Neural progenitor cell (in vitro differentiated cells): ENCODE measurements around the gene ATP8B3. TPM values are rescaled to one million over a fixed set of nuclear protein-coding genes. Genes with fewer than 3 reads are reported as not detected.

Experiments used
- DNase-seq: peaks from one replicate; pipeline ENCODE4 v3.0.0-alpha.2; 2016; ENCODE audit warnings: low spot score
- H2AFZ ChIP-seq: fragments of 200-600 bp; sonication (generic); replicated peaks from 2 replicates; pipeline ENCODE4 v1.6.1; 2016; ENCODE audit warnings: antibody characterized with exemption
- H3F3A ChIP-seq: fragments of 200-600 bp; sonication (generic); 2 replicates; pipeline ENCODE4 v1.6.1; 2016; ENCODE audit warnings: antibody characterized with exemption, low read depth
- H3K27ac ChIP-seq: fragments of 200-600 bp; sonication (generic); 2 replicates; pipeline ENCODE4 v1.5.1; 2016; ENCODE audit warnings: mild to moderate bottlenecking
- H3K27me3 ChIP-seq: fragments of 200-600 bp; sonication (generic); 2 replicates; pipeline ENCODE4 v1.6.1; 2016; ENCODE audit warnings: mild to moderate bottlenecking, moderate library complexity
- H3K36me3 ChIP-seq: fragments of 200-600 bp; sonication (generic); 2 replicates; pipeline ENCODE4 v1.5.1; 2016
- H3K4me1 ChIP-seq: fragments of 200-600 bp; sonication (generic); 2 replicates; pipeline ENCODE4 v1.6.1; 2016; ENCODE audit warnings: mixed run types
- H3K4me2 ChIP-seq: fragments of 200-600 bp; sonication (generic); 2 replicates; pipeline ENCODE4 v1.6.1; 2016
- H3K4me3 ChIP-seq: fragments of 200-600 bp; sonication (generic); 2 replicates; pipeline ENCODE4 v1.5.1; 2016
- H3K79me2 ChIP-seq: fragments of 200-600 bp; sonication (generic); 2 replicates; pipeline ENCODE4 v1.6.1; 2016; ENCODE audit warnings: low read depth
- H3K9ac ChIP-seq: fragments of 200-600 bp; sonication (generic); 2 replicates; pipeline ENCODE4 v1.6.1; 2016
- H3K9me3 ChIP-seq: fragments of 200-600 bp; sonication (generic); 2 replicates; pipeline ENCODE4 v1.5.1; 2016; ENCODE audit warnings: low read depth
- H4K20me1 ChIP-seq: fragments of 200-600 bp; sonication (generic); 2 replicates; pipeline ENCODE4 v1.6.1; 2016; ENCODE audit warnings: low read depth
- H3K27ac Mint-ChIP-seq: 3 replicates; pipeline ENCODE4 v1.8.0; 2021; ENCODE audit warnings: mixed read lengths
- H3K27me3 Mint-ChIP-seq: 2 replicates; pipeline ENCODE4 v1.8.0; 2022; ENCODE audit warnings: low read depth, mild to moderate bottlenecking, inconsistent platforms, moderate library complexity, mixed read lengths; ENCODE audit not compliant: insufficient read depth
- H3K36me3 Mint-ChIP-seq: 3 replicates; pipeline ENCODE4 v1.8.0; 2021; ENCODE audit warnings: mixed read lengths
- H3K4me1 Mint-ChIP-seq: 3 replicates; pipeline ENCODE4 v1.8.0; 2021; ENCODE audit warnings: mixed read lengths
- H3K4me3 Mint-ChIP-seq: 3 replicates; pipeline ENCODE4 v1.8.0; 2021; ENCODE audit warnings: mild to moderate bottlenecking, moderate library complexity, mixed read lengths
- H3K9me3 Mint-ChIP-seq: 3 replicates; pipeline ENCODE4 v1.8.0; 2020; ENCODE audit warnings: mixed read lengths
- EZH2 ChIP-seq: fragments of 200-600 bp; sonication (generic); IDR thresholded peaks from 2 replicates; pipeline ENCODE4 v1.6.1; 2017; ENCODE audit warnings: antibody characterized with exemption, mild to moderate bottlenecking, moderate library complexity
- EZH2phosphoT487 ChIP-seq: fragments of 200-600 bp; sonication (generic); IDR thresholded peaks from 2 replicates; pipeline ENCODE4 v1.6.1; 2017; ENCODE audit warnings: antibody characterized with exemption
- total RNA-seq: library from RNA; depleted of rRNA; stranded (reverse); fragments of >200 nt; gene quantifications from 2 replicates; pipeline ENCODE4 v1.2.3, GENCODE V29; 2015; ENCODE audit warnings: low replicate concordance
- TF ChIP-seq, protein P1 (sequence below): fragments of 200-600 bp; sonication (generic); IDR thresholded peaks from 2 replicates; pipeline ENCODE4 v1.5.1; 2017; ENCODE audit warnings: antibody characterized with exemption, mild to moderate bottlenecking

ATP8B3 gene, protein sequence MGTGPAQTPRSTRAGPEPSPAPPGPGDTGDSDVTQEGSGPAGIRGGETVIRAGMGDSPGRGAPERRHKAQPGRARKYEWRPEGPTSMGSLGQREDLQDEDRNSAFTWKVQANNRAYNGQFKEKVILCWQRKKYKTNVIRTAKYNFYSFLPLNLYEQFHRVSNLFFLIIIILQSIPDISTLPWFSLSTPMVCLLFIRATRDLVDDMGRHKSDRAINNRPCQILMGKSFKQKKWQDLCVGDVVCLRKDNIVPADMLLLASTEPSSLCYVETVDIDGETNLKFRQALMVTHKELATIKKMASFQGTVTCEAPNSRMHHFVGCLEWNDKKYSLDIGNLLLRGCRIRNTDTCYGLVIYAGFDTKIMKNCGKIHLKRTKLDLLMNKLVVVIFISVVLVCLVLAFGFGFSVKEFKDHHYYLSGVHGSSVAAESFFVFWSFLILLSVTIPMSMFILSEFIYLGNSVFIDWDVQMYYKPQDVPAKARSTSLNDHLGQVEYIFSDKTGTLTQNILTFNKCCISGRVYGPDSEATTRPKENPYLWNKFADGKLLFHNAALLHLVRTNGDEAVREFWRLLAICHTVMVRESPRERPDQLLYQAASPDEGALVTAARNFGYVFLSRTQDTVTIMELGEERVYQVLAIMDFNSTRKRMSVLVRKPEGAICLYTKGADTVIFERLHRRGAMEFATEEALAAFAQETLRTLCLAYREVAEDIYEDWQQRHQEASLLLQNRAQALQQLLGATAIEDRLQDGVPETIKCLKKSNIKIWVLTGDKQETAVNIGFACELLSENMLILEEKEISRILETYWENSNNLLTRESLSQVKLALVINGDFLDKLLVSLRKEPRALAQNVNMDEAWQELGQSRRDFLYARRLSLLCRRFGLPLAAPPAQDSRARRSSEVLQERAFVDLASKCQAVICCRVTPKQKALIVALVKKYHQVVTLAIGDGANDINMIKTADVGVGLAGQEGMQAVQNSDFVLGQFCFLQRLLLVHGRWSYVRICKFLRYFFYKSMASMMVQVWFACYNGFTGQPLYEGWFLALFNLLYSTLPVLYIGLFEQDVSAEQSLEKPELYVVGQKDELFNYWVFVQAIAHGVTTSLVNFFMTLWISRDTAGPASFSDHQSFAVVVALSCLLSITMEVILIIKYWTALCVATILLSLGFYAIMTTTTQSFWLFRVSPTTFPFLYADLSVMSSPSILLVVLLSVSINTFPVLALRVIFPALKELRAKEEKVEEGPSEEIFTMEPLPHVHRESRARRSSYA (N-terminal part only)
- 0.06 and 1.5 TPM in 2 replicates for total RNA-seq

DNA sequence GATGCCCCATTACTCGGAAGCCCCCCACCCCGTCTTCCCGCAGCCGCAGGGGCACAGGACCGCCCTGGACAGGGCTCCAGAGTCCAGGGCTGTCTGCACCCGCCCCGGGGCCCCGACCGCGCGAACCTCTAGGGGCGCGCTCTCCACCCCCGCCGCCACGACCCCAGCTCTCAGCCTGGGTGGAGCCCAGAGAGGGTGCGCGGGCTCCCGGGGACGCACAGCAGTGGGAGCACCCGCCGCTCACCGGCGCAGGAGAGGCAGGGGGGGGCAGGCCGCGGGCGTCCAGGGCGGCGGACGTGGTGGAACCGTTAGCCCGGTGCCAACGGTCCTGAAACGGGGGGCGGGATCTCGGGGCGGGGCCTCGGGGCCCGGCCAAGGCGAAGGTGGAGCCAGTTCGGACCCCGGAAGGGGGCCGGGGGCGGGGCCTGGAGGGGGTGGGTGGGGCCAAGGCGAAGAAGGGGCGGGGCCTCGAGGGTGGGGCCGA lies at the start of gene ATP8B3:
Gene ATP8B3, minus strand, starts transcription at position 335 of the 484 bp plus-strand sequence. CDS start 540 bp downstream, outside the sequence.
- Mint-ChIP-seq H3K27me3 (peaks cover 17% of the 10 kb centered on the region), H3K9me3 (no peaks in the 10 kb centered on the region), H3K27ac (peak within 1 kb of the TSS; percentile 74), H3K4me1 (peaks cover 12% of the 10 kb centered on the region), H3K36me3 (no peaks in the 10 kb centered on the region), H3K4me3 (peak within 1 kb of the TSS; percentile 91)
- TF ChIP-seq EZH2phosphoT487 (no peak), EZH2 (no peak)
- TF ChIP-seq, protein P1, sequence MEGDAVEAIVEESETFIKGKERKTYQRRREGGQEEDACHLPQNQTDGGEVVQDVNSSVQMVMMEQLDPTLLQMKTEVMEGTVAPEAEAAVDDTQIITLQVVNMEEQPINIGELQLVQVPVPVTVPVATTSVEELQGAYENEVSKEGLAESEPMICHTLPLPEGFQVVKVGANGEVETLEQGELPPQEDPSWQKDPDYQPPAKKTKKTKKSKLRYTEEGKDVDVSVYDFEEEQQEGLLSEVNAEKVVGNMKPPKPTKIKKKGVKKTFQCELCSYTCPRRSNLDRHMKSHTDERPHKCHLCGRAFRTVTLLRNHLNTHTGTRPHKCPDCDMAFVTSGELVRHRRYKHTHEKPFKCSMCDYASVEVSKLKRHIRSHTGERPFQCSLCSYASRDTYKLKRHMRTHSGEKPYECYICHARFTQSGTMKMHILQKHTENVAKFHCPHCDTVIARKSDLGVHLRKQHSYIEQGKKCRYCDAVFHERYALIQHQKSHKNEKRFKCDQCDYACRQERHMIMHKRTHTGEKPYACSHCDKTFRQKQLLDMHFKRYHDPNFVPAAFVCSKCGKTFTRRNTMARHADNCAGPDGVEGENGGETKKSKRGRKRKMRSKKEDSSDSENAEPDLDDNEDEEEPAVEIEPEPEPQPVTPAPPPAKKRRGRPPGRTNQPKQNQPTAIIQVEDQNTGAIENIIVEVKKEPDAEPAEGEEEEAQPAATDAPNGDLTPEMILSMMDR = peak; percentile 37
- H2AFZ ChIP-seq = no peak within 1 kb of the TSS
- peaks cover 17% of the 10 kb centered on the region for H3K27me3 ChIP-seq
- H3K4me1 ChIP-seq = no peaks in the 10 kb centered on the region
- H3K4me2 ChIP-seq = peak within 1 kb of the TSS; percentile 71
- peaks cover 11% of the 10 kb centered on the region for H4K20me1 ChIP-seq
- H3F3A ChIP-seq = peaks cover 2% of the 10 kb centered on the region
- H3K79me2 ChIP-seq = no peaks in the 10 kb centered on the region
- H3K27ac ChIP-seq = no peak within 1 kb of the TSS
- H3K9ac ChIP-seq = no peak within 1 kb of the TSS
- H3K4me3 ChIP-seq = peak within 1 kb of the TSS; percentile 43
- no peaks in the 10 kb centered on the region for H3K9me3 ChIP-seq
- no peak for DNase-seq
- no peaks in the 10 kb centered on the region for H3K36me3 ChIP-seq

DNA sequence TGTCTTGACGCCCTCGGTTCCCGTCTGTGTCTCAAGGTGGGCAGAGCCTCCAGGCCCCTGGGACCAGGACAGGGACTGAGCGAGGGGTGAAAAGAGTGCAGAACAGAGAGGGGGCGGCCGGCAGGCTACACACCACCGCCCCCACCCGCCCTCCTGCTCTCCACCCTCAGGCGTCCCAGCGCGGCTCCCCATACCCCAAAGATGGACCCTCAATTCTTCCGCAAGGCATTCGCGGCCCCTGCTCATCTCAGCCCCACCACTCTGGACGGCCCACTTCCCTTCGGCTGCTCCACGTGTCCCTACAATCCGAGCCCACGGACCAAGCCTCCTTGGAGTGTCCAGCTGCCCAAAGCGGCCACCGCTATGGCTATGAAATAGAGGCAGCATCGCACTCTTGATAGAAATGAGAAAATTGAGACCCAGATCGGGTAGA lies 49.5 kb upstream of the ATP8B3 start:
- H3F3A ChIP-seq = peaks cover 37% of the 10 kb centered on the region
- H3K79me2 ChIP-seq = peaks cover 56% of the 10 kb centered on the region
- TF ChIP-seq EZH2phosphoT487 = peak; percentile 77
- TF ChIP-seq, protein P1 = no peak
- TF ChIP-seq EZH2 = peak; percentile 76
- Mint-ChIP-seq H3K9me3 (no peaks in the 10 kb centered on the region), H3K27me3 (peaks cover 12% of the 10 kb centered on the region), H3K4me1 (peaks cover 33% of the 10 kb centered on the region), H3K27ac (no peak overlapping the region), H3K4me3 (peak overlapping the region; percentile 90), H3K36me3 (no peaks in the 10 kb centered on the region)
- H3K27ac ChIP-seq = no peak overlapping the region
- H2AFZ ChIP-seq = no peak overlapping the region
- no peak overlapping the region for H3K9ac ChIP-seq
- H4K20me1 ChIP-seq = peaks cover 59% of the 10 kb centered on the region
- H3K4me1 ChIP-seq = peaks cover 51% of the 10 kb centered on the region
- H3K4me3 ChIP-seq = peak overlapping the region; percentile 68
- no peaks in the 10 kb centered on the region for H3K36me3 ChIP-seq
- H3K9me3 ChIP-seq = no peaks in the 10 kb centered on the region
- H3K4me2 ChIP-seq = peak overlapping the region; percentile 76
- peaks cover 53% of the 10 kb centered on the region for H3K27me3 ChIP-seq
- DNase-seq = no peak
